Measurements from ENCODE around the gene MND1.
A peak's percentile ranks its signal among the peaks of the same experiment; 100 is the strongest.

MND1 gene, protein sequence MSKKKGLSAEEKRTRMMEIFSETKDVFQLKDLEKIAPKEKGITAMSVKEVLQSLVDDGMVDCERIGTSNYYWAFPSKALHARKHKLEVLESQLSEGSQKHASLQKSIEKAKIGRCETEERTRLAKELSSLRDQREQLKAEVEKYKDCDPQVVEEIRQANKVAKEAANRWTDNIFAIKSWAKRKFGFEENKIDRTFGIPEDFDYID

DNA sequence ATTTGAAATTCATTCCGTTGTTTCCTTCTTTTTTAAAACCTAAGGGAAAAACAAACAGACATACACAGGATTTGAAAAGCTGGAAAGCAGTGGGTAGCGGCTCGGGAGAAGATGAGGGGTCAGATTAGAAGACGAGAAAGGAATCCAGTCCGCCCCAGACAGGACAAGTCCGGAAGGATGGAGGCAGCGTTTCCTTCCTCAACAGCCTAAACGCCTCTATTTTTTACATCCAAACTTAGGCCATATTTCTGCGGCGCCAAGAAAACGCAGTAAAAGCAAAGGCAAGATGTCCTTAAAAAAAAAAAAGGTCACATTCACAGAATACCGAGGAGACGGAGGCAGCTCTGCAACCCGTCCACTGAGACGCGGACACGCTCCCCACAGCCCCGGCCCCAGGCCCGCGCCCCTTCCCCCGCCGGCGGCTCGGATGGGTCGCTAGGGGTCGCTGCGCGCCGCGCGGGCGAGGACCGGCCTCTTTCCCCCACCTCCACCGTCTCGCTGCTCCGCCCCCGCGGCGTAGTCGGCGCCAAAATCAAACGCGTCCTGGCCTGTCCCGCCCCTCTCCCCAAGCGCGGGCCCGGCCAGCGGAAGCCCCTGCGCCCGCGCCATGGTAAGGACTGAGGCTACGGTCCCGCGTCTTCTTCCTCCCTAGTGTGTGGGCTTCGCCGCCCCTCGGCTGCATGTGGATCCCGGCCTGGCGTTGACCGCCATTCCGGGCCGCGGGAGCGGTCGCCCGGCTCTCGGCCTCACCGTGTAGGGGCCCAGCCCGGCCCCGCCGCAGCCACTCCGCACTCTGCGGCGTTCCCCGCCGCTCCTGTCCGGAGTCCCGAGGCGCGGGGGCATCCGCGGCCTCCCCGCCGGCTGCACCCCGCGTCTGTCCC lies at the start of gene MND1:
TSS of gene MND1 (plus strand) at position 558 of the 881 bp plus-strand sequence. CDS start at position 608, 50 bp downstream.
- DNase-seq = peak; percentile 9 to 57

DNA sequence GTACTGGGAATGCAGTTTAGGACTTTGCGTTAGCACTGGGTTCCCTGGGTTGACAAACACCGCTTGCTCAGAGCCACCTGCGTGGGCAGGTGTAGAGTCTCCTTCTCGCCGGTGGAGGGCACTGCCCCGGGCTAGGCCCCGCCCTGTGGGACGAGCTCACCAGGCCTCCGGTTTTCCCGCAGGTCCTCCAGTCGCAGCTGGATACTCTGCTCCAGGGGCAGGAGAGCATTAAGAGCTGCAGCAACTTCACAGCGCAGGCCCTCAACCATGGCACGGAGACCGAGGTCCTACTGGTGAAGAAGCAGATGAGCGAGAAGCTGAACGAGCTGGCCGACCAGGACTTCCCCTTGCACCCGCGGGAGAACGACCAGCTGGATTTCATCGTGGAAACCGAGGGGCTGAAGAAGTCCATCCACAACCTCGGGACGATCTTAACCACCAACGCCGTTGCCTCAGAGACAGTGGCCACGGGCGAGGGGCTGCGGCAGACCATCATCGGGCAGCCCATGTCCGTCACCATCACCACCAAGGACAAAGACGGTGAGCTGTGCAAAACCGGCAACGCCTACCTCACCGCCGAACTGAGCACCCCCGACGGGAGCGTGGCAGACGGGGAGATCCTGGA lies 49.2 kb upstream of the MND1 start:
- no peak for DNase-seq

DNA sequence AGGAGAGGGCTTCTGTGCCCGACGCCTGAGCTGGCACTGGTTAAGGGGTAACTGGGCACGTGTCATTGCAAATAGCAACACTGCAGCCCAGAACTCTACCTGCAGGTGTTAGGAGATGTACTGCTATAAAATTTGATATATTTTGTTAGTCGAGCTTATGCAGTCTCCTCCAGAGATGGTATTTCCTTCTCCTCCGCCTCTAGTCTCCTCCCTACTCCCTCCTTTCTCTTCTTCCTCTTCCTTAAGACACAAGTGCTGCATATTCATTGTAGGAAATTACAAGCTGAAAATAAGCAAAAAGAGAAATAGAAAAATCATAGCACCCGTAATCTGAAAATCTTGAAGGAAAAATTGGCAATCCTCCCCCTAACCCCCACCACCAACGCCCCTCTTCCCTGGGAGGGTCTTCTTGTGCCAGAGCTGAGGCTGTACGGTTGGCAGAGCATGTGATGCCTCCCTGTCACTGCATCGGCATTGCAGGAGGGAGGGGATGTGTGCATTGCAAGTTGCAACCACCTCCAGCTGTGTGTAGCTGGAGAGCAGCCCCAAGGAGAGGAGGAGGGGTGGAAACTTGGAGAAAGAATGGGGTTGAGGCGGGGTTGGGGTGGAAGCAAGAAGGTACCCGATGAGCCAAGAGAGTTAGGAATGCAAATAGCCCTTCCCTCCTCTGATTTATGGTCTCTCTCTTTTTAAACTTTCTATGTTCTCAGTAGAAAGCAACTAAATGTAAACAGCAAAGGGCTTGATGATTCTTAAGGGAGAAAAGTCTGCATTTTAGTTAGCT lies 48.3 kb upstream of the MND1 start:
- DNase-seq = no peak

DNA sequence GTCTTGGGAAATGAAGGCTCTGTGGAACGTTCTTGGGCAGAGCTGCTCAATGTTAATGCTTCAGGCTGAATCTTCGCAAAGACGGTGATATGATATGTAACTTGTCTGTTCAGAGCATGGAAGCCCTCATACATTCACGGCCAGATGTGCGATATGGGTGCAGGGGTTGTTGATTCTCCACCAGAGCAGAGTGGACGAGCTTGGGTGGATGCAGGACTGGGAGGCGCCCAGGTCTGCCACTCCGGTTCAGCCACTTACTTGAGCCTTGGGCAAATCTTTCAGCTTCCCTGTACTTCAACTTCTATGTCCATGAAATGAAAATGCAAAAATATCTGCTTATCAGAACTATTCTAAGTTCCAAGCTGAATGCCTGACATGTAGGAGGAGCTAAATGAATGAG lies 47.4 kb upstream of the MND1 start:
- DNase-seq = no peak

DNA sequence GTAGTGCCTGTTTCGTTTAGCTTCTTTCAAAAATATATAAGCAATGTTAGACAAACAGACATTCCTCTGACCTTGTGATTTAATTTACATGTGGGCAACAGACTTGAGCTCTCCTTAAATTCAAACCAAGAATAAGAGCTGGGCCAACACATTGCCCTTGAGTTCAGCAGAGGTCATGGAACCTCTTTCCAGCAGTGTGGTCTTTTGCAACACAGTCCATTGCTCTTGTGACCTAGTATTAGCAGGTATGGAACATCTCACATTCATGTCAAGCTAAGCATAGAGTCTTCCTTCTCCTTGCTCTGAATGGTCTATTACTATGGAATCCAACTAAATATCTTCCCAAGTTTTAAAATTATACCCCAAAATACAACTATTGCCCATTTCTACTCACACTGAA lies 33.7 kb upstream of the MND1 start:
- DNase-seq = no peak

DNA sequence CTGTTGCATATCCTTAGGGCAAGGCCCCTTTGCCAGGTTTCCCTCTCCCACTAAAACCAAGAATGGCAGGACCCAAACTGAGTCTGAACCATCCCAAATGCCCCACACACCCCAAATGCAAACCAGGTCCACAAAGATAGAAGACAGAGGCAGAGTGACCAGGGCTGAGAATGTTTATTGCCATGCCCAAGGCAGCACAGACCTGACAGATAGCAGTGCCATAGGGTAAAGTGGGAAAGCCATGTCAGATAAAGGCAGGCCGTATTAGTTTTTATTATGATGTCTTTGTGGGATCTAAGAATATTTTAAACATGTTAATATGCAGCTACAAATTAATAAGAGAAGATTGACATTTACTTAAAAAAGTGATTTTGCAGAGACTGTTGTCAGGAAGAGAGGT lies 29.6 kb upstream of the MND1 start:
- DNase-seq = no peak

DNA sequence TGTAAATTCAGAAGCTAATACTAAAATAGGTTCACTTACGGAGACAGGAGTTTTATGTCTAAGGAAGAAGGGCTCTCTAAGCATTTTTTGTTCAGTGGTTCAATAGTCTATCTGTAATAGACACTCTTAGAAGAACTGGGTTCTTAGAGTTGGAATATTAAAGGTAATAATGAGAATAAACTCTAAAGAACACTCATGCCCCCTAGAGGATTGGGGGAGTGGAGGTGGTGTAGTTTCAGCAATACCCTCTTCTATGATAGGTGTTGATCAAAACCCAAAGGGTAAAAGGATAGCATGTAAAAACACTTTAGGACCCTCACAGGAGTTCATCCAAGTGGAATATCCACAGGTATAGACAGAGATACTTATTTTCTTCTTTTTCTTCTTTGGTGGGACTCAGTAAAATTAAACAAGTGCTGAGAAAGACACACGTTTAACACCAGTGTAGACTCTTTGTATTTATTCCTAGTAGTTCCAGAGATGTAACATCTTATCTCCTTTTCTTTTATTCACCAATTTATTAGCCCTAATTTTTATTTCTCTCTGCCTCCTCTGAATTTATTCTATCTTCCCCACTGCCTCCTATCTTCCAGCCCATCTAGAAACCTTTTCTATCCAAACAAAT lies 25.7 kb upstream of the MND1 start:
- DNase-seq = no peak

DNA sequence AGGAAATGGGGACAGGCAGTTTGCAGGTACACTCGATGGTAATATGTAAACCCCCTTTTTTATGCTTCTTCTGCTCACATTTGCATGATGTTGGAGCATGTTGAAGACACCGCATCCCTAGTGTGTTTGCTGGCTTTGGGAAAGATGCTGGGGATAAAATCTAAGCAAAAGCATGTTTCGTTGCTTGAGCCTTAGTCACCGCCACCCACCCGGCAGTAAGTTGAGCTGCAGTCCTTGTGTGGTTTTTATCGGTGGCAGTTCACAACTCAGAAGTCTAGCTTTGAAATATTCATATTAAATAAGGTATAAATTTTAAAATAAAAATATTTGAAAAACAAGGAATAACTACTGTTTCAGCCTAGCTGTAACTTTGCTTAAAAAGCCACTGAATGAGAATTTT lies 21.7 kb upstream of the MND1 start:
- DNase-seq = no peak

DNA sequence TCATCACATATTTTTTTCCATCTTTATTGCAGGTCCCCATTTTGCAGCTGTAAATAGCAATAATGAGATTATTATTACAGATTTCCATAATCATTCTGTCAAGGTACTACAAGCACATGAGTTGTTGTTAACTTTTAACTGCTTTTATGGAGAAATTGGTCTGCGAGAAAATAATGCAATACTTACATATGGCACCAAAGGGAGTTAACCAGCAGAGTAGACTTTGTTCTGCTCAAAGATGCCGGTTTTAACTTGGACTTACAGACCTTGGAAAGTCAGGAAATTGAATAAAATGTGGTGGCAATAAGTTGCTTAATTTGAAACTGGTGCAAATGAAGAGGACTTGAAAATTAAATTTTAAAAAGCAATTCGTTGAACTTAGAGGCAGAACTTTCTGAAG lies 20.4 kb upstream of the MND1 start:
- no peak for DNase-seq

DNA sequence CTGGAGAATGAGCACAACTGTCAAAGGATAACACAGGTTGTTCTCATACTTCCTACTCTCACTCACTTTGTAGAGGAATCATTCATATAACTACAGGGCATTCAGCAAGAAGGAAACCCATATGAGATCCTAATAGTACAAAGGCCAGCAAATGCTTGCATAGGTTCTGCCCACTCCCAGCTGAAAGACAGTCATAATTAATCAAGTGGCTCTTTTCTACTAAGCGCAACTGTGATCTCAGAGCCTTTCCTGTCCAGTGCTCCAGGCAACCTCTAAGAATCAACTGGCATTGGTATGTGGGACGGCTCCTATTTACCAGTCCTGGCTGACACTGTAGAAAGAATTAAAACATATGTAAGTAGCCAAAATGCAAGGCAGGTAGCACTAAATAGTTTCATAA lies 18.9 kb upstream of the MND1 start:
- DNase-seq = no peak

DNA sequence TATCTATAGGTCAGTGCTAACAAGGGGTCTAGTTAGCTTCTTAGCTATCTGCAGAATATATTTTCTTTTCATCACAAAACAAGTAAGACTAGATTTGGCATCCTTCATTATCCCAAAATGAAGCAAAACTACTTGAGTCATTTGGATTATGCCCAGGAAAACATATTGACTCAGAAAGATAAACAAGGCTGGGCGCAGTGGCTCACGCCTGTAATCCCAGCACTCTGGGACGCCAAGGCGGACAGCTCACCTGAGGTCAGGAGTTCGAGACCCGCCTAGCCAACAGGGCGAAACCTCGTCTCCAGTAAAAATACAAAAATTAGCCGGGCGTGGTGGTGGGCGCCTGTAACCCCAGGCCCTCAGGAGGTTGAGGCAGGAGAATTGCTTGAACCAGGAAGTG lies 18.0 kb upstream of the MND1 start:
- no peak for DNase-seq

DNA sequence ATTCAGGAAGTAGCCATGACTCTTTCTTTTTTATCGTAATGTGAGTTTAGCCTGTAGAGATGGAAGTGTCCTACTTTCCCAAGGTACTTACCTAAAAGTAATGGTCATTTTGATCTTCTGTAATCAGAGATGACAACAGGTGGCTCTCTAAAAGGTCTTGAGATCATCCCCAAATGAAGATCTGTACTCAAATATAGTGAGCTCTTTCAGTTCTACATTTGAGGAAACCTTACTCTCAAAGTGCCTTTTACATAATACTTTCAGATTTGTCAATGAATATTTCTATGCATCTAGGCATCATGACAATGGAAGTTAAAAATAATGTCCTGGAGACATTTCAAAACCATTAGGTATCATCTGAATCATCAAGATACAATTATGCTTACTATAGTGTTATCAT lies 17.2 kb upstream of the MND1 start:
- DNase-seq = no peak

DNA sequence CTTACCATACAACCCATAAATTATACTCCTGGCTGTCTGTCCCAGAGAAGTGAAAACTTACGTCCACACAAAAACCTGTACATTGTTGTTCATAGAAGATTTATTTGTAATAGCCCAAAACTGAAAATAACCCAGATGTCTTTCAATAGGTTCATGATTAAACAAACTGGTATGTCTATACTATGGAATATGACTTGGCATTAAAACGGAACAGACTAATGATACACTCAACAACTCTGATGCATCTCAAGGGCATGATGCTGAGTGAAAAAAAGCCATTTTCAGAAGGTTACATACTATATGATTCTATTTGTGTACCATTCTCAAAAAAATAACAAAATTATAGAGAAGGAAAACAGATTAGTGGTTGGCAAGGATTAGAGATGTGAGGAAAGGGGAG lies 11.6 kb upstream of the MND1 start:
- DNase-seq = no peak

DNA sequence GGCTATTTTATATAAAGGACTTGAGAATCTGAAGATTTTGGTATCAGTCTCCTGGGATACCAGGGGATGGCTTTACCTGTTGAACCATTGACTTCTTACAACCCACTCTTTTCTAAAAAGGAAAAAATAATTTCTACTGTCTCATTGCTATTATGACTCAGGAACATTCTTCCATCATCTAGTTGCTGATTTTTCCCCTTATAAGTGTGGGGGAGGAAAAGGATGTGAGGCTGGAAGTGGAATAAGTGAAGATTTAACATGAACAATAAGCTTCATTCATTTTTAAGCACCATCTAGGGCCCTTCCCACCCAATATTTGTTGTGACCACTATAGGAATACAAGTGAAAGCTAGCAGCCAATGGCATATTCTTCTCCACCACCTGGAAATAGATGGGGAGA lies 10.6 kb upstream of the MND1 start:
- no peak for DNase-seq

DNA sequence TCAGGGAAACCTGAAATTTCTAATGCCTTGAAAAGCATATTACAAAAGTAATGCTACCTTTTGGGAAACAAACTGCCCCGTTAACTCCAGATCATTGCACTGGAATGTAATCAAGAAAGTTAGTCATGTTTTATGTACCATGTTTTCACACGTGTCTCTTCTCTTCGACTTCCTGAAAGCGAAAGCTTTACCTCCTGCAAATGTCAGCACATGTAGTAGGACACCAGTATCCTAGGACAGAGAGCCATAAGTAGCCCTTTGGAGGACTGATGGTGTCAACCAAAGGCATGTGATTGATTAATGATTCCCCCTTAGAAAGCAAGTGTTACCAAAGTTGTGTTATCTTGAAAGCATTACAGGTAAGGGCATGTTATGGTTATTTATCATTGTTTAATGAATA lies 8.8 kb upstream of the MND1 start:
- DNase-seq = no peak

DNA sequence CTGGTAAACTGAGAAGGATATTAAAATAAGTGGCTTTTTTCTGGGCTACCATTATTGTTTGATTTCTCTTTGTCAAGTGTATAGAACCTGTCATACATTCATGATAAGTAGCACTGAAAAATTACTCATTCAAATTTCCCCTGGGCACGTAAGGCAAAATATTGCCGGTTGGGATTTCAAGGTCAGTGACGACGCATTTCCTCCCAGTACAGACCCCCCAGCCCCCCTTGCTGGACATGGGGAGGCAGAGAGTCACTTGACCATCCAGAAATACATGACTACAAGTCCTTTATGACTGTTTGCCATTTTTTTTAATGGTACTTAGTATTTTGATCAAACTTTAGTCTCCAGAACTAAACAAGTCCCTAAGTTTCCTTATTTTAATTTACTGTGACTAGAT lies 6.8 kb upstream of the MND1 start:
- DNase-seq = no peak

DNA sequence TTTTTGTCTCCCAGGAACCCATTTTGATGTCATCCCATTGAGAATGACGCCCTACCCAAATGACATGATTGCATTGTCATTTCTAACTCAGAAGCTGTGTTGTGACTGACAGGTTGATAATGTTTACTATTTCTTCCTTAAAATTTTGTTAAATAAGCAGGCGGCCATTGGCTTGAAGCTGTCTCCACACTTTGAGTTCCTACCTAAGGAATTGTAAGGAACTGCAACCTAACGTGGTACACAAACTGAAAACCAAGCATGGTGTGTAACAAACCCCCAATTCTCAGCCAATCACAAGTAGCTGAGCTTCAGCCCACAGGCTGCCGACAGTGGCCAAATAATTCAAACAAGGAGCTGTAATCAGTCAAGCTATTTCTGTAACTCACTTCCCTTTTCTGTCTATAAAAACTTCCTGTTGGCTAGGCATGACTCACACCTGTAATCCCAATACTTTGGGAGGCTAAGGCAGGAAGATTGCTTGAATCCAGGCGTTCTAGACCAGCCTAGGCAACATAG lies 2.9 kb upstream of the MND1 start:
- DNase-seq = no peak

DNA sequence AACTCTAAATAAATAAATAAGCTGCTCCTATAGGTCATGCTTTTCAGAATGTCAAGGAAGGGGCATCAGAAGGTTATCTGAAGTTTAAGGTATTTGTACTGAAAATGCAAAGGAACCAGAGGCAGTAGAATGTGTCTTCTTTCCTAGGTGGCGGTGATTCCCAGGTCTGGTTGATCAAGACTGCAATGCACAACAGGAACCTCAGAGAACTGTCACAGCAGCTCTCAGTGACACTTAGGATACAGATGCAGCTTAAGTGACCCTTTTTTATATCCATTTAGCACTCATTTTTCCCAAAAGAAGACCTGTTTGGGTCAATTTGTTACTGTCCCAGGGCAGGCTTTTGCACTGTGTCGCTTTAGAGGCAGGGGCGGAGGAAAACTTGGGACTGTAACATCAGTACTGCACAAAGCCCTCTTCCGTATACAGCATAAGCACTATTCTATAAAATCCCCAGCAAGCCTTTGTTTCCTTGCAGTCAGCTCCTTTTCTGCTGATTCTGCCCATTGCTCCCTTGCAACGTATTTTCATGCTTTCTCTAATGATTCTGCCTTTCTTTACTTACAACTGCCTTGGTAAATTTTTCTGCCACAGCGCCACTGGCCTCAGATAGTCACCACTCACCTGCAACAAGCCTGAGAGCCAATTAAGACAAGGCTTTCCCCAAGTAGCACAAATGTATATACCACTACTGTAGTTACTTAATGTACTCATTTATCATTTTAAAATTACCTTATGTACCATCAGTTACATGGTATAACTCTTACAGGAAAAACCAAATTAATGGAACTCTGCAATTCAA lies 1.5 kb upstream of the MND1 start:
- no peak for DNase-seq

DNA sequence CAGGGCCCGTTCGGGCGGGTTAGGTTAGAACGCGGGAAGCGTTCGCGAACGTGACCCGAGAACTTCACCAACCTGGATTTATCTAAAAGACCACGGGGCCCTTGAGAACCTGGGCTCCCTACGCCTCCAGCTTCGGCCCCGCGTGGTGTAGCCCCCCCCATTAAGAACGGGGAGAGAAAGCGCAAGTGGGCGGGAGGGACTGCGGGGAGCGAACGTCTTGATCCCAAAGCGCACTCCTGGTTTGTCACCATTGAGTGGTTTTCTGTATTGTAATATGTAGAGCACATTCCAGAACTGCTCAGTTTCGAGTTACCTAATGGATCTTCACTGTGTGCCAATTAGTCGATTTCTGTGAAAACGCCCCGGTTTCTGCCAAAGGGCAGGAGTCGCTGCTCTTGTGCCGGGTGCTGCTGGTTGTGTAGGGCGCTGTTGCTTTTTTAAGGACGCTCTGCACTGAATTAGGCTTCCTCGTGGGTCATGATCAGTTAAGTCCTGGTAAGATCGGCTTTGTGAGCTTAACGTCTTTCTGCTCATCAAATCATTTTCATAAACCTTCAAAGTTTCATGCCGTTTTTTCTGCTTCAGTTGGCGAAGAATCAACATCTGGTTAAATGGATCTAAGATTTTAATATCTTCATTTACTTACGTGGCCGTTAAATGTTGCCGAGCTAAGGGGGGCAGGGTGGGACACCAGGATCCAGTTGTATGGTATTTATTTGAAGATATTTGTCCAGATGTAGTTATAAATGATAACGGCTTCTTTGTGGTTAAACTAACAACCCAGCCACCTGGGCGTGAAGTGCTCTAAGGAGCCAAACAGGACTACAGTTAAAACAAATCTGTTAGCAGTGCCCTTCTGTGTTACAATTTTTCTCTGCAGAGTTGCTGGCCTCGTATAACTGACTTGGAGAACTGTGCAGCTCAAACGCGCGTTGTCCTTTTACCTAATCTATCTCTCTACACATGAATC lies 809 bp downstream of the MND1 start:
- peak in 1 of 2 experiments; percentile 31 for DNase-seq

DNA sequence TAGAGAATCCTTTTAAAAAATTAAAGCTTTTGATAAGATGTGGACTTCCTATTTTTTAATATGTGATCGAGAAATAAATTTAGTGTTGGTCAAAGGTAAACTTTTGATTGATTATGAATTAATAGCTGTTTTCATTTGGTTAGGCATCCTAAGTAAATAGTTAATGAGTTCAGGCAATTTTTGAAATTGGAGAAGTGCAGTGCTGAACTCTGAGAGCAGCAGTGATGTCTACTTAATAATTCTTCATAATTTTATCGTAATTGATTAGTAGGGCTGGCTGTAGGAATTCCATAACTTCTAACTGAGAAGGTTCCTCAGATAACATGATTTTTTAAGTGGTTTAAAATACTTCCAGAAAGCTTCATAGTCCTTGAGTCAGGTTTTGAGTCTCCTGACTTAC lies 1.5 kb downstream of the MND1 start:
- no peak for DNase-seq

DNA sequence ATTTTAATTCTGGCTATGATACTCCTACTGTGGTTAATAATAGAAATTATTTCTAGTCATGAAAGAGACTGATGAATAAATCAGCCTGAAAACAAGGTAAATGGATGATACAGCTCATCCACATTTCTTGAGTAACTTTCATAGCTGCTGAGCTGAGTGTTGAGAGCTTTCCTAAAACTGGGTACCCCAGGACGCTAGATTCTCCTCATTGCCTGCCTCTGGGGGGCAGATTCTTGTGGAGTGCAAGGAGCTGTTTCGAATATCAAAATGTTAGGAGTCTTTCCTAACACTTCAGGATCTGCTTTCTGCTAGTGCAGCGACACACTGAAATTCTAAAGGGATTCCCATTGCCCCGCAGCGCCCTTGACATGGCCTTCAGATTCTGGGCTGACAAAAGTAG lies 2.1 kb downstream of the MND1 start:
- no peak for DNase-seq

Data from SHP77 (cell line).